ENCODE measurements around the gene ZDHHC14.

ZDHHC14 gene

GRCh38 chr6:157498817-157499216 lies 117.8 kb downstream of the ZDHHC14 start:
- H3K4me3 ChIP-seq (ENCODE audit: control insufficient read depth, low read depth, low read length): no peak overlapping the region
- TF ChIP-seq CTCF (IDR thresholded peaks at IDR 0.05; ENCODE audit: control insufficient read depth, insufficient read depth, low read depth, low read length, missing control alignments): no peak
- no peak for DNase-seq (ENCODE audit: low read depth)

GRCh38 chr6:157500022-157500421 lies 119.0 kb downstream of the ZDHHC14 start:
- no peak for DNase-seq (ENCODE audit: low read depth)
- no peak for TF ChIP-seq CTCF (IDR thresholded peaks at IDR 0.05; ENCODE audit: control insufficient read depth, insufficient read depth, low read depth, low read length, missing control alignments)
- H3K4me3 ChIP-seq (ENCODE audit: control insufficient read depth, low read depth, low read length): no peak overlapping the region

- no peak overlapping the region for H3K4me3 ChIP-seq (ENCODE audit: control insufficient read depth, low read depth, low read length)
- no peak for TF ChIP-seq CTCF (IDR thresholded peaks at IDR 0.05; ENCODE audit: control insufficient read depth, insufficient read depth, low read depth, low read length, missing control alignments)
- no peak for DNase-seq (ENCODE audit: low read depth)
These were observed 122.2 kb downstream of the ZDHHC14 start for GRCh38 chr6:157503018-157503747.

- no peak for TF ChIP-seq CTCF (IDR thresholded peaks at IDR 0.05; ENCODE audit: control insufficient read depth, insufficient read depth, low read depth, low read length, missing control alignments)
- DNase-seq (ENCODE audit: low read depth): no peak
These were observed 125.0 kb downstream of the ZDHHC14 start for GRCh38 chr6:157505912-157506491.

GRCh38 chr6:157510323-157511188 lies 129.6 kb downstream of the ZDHHC14 start:
- TF ChIP-seq CTCF (IDR thresholded peaks at IDR 0.05; ENCODE audit: control insufficient read depth, insufficient read depth, low read depth, low read length, missing control alignments): no peak
- H3K4me3 ChIP-seq (ENCODE audit: control insufficient read depth, low read depth, low read length): no peak overlapping the region
- no peak for DNase-seq (ENCODE audit: low read depth)

More at GRCh38 chr6:157505912-157506491, 125.0 kb downstream of the ZDHHC14 start:
- no peak overlapping the region for H3K4me3 ChIP-seq (ENCODE audit: control insufficient read depth, low read depth, low read length)

- TF ChIP-seq CTCF (IDR thresholded peaks at IDR 0.05; ENCODE audit: control insufficient read depth, insufficient read depth, low read depth, low read length, missing control alignments): no peak
- no peak overlapping the region for H3K4me3 ChIP-seq (ENCODE audit: control insufficient read depth, low read depth, low read length)
- DNase-seq (ENCODE audit: low read depth): no peak
These were observed 130.8 kb downstream of the ZDHHC14 start for GRCh38 chr6:157511682-157512381.
